Testis (tissue), 3 donors: Measurements from ENCODE around the gene TNFAIP8L1. TPM values are rescaled to one million over a fixed set of nuclear protein-coding genes. Genes with fewer than 3 reads are reported as not detected.

ENCODE experiments used
- DNase-seq: peaks from one replicate; pipeline ENCODE4 v3.0.0-alpha.2; 2019
- H3K27ac ChIP-seq, 2 donors: fragments of 200-600 bp; sonication (generic); one replicate each; pipeline ENCODE4 v1.5.1; 2019
- H3K27me3 ChIP-seq: fragments of 200-600 bp; sonication (generic); one replicate; pipeline ENCODE4 v1.5.1; 2019
- H3K36me3 ChIP-seq: fragments of 200-600 bp; sonication (generic); one replicate; pipeline ENCODE4 v1.5.1; 2017; ENCODE audit warnings: low read depth; ENCODE audit errors: missing control alignments
- H3K4me1 ChIP-seq: fragments of 200-600 bp; sonication (generic); one replicate; pipeline ENCODE4 v1.5.1; 2019
- H3K4me3 ChIP-seq, 2 donors: fragments of 200-600 bp; sonication (generic); one replicate each; pipeline ENCODE4 v1.5.1; 2017 to 2019
- H3K9me3 ChIP-seq: fragments of 200-600 bp; sonication (generic); one replicate; pipeline ENCODE4 v1.5.1; 2017
- CTCF ChIP-seq, 3 experiments: fragments of 450-650 bp in 2 of 3; fragments of 200-600 bp in 1 of 3; sonication (generic) in 1 of 3; IDR thresholded peaks; one replicate each; pipeline ENCODE4 v1.5.1; 2016 to 2019; ENCODE audit warnings: antibody characterized with exemption in 3 of 3, mild to moderate bottlenecking in 2 of 3, moderate library complexity in 1 of 3
- POLR2A ChIP-seq: fragments of 450-650 bp; IDR thresholded peaks from one replicate; pipeline ENCODE4 v1.6.1; 2017; ENCODE audit warnings: antibody characterized with exemption, mild to moderate bottlenecking, moderate library complexity
- WGBS, 2 donors: methylation state at CpG; one replicate each; pipeline ENCODE4 v1.1.5; 2018; 5-methylcytosine and 5-hydroxymethylcytosine counted together
- intact Hi-C: fragments of 100-400 bp; cut with DNase I; formaldehyde crosslinking; loops from one replicate; pipeline ENCODE4 v1.15.1; 2023; ENCODE audit warnings: low total_unique reads
- polyA plus RNA-seq: library from polyadenylated mRNA; stranded (reverse); fragments of 350-450 nt; fragmentation: Illumina TruSeq; extraction: RNeasy Lipid Tissue Mini Kit (QIAGEN cat#74804); gene quantifications from one replicate; pipeline ENCODE4 v1.2.3, GENCODE V29; 2014; ENCODE audit warnings: low read depth, low replicate concordance; ENCODE audit not compliant: insufficient read depth
- total RNA-seq, 2 donors: library from RNA; depleted of rRNA; stranded (reverse); fragments of >200 nt; gene quantifications; one replicate each; pipeline ENCODE4 v1.2.3, GENCODE V29; 2016

Gene TNFAIP8L1
- total and polyA plus RNA-seq, 3 donors from 2014 or later: 9.7 to 15.9 (median 13.4) TPM

- 59 to 76% methylated on average over 6 of the region's 6 CpGs for WGBS, 2 donors
Observed at GRCh38 chr19:4624733-4625362, 14.5 kb upstream of the TNFAIP8L1 start.

GRCh38 chr19:4633140-4633967 lies 6.0 kb upstream of the TNFAIP8L1 start:
- TF ChIP-seq POLR2A (no peak), CTCF (IDR thresholded peaks at IDR 0.05) (peak; percentile 46 to 69 (median 47))
- DNase-seq: peak; percentile 67
- H3K27me3 ChIP-seq: no peaks in the 10 kb centered on the region
- peaks cover under 1% of the 10 kb centered on the region for H3K4me1 ChIP-seq
- H3K27ac ChIP-seq: no peak overlapping the region
- H3K36me3 ChIP-seq: no peaks in the 10 kb centered on the region
- no peaks in the 10 kb centered on the region for H3K9me3 ChIP-seq
- no peak overlapping the region for H3K4me3 ChIP-seq
- WGBS, 2 donors: 53 to 55% methylated on average over 14 of the region's 14 CpGs
- intact Hi-C loops: no loop called here

More at GRCh38 chr19:4624733-4625362, 14.5 kb upstream of the TNFAIP8L1 start:
- H3K4me3 ChIP-seq: no peak overlapping the region
- H3K27ac ChIP-seq: no peak overlapping the region
- H3K4me1 ChIP-seq: no peaks in the 10 kb centered on the region
- TF ChIP-seq POLR2A (no peak), CTCF (IDR thresholded peaks at IDR 0.05) (no peak)
- intact Hi-C loops: no loop called here
- no peaks in the 10 kb centered on the region for H3K36me3 ChIP-seq
- DNase-seq: no peak
- no peaks in the 10 kb centered on the region for H3K9me3 ChIP-seq
- H3K27me3 ChIP-seq: no peaks in the 10 kb centered on the region

- Histone ChIP-seq H3K4me1 (peaks cover 13% of the 10 kb centered on the region), H3K36me3 (no peaks in the 10 kb centered on the region), H3K27ac (no peak overlapping the region), H3K27me3 (no peaks in the 10 kb centered on the region), H3K4me3 (peak overlapping the region; percentile 29 to 36), H3K9me3 (no peaks in the 10 kb centered on the region)
- intact Hi-C loops: loop anchor here (5.0 kb wide), 1 partner anchor 58 kb away; no protein-coding TSS in a partner anchor
- 0 to 22% methylated on average over 3 to 13 of the region's 13 CpGs for WGBS, 2 donors
- DNase-seq: no peak
- TF ChIP-seq CTCF (IDR thresholded peaks at IDR 0.05): no peak
- TF ChIP-seq POLR2A: no peak
Observed at GRCh38 chr19:4635754-4636116, 3.6 kb upstream of the TNFAIP8L1 start.

GRCh38 chr19:4636151-4636717 lies 3.1 kb upstream of the TNFAIP8L1 start:
- TF ChIP-seq CTCF (IDR thresholded peaks at IDR 0.05) (peak; percentile 64 to 99 (median 82)), POLR2A (no peak)
- Histone ChIP-seq H3K27me3 (no peaks in the 10 kb centered on the region), H3K4me3 (peak overlapping the region; percentile 29 to 36), H3K27ac (no peak overlapping the region), H3K9me3 (no peaks in the 10 kb centered on the region), H3K36me3 (no peaks in the 10 kb centered on the region), H3K4me1 (peaks cover 13% of the 10 kb centered on the region)
- WGBS, 2 donors: 0 to 2% methylated on average over 9 to 31 of the region's 43 CpGs
- intact Hi-C loops: loop anchor here (5.0 kb wide), 1 partner anchor 59 kb away; no protein-coding TSS in a partner anchor
- peak; percentile 64 for DNase-seq
